HG03025 (cell line): ENCODE measurements around the gene DPY19L3.
"Not testable (repeated sequence)": the region's sequence is repeated elsewhere in the genome, so short reads cannot be mapped to it uniquely, and the experiment has no call there.

ENCODE experiments used
- ATAC-seq: cut with Tn5 transposase; IDR thresholded peaks from one replicate; pipeline ENCODE4 v1.9.1; 2021; ENCODE audit warnings: mild to moderate bottlenecking, moderate library complexity; ENCODE audit not compliant: unreplicated experiment, low FRiP score

The DPY19L3 gene

DNA sequence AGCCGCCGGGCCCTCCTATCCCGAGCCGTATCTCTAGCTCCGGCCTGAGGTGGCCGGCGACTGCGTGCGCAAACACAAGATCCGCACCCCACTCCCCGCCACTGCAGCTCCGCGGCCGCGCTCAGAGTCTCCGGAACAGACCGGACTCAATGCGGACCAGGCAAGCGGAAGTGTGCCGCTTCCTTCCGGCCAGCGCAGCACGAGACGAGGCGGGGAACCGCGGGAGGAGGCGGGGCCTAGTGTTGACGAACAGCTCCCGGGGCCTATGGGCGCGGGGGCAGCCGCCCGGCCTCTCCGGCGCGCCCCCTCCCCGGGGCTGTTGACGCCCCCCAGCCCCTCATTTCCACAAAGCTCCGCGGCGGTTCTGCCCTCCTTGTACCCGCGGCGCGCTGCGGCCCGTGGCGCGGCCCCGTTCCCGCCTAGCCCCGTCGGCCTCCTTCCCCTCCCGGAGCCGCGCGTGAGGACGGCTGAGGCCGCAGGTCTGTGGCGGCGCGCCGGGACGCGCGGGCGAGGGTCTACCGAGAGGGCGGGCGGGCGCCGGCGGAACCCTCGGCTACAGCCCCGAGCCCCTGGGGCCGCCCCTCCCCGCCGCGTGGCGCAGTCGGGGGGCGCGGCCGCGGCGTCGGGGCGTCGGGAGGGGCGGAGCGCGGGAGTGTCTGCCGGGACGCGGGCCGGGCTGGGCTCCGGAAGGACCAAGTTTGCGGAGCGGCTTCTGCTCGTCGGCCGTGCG lies at the start of gene DPY19L3:
TSS of gene DPY19L3 (plus strand) at position 340 of the 730 bp plus-strand sequence. CDS start 2,484 bp downstream, outside the sequence.
- ATAC-seq, result peak; percentile 90

DNA sequence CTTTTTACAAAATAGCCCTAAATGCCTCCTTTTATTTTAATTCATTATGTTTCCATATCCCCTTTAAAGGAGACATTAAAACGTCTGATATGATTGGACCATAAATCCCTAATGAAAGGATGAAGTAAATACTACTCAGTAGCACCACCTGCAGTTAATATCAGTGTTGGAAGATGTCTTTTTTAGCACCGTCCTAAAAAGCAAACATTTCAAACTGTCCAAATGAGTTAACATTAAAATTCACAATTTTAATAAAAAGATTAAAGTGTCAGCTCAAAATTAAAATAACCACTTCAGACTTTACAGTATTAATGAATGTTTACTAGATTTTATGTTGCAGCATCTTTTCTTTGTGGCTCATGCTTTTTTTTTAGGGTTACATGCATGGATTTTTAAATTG lies 47.9 kb upstream of the DPY19L3 start:
- no peak for ATAC-seq

GRCh38 chr19:32358321-32358720 lies 47.2 kb upstream of the DPY19L3 start:
- no peak for ATAC-seq

DNA sequence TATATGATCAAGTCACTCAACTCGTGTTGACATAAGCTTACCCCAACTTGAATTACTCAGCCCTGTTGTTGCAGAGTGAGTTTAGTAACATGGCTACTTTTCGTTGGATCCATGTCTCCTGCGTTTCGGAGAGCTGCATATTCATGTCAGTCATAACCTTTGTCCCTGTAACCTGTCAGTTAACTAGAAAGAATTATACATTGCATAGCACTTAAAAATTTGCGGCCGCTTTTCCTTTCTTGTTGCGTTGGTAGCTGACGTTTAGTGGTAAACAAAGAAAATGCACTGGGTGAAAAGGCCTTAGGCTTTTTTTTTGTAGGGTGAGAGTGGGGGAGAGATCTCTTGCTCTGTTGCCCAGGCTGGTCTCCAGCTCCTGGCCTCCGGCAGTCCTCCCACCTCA lies 46.0 kb upstream of the DPY19L3 start:
- ATAC-seq, result no peak

- no peak for ATAC-seq
Observed at GRCh38 chr19:32361574-32362317, 43.8 kb upstream of the DPY19L3 start.

GRCh38 chr19:32362318-32362691 lies 43.3 kb upstream of the DPY19L3 start:
- ATAC-seq, result no peak

DNA sequence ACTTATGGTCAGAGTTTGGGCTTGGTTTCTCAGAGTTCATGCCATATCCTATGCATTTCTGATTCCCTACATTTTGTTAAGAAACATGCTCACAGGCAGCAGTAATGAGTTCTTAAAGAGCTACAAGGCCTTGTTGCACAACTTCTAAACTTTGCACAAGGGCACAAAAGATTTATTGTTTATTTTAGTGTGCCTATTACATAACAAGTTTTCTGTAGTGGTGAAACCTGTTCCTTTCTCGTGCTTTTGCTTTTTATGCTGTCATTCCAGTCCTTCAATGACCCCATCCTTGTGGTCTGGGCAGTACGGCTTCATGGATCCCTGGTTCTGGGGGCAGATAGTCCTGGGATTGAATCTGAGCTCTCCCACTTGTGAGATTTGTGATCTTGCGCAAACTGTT lies 42.4 kb upstream of the DPY19L3 start:
- ATAC-seq, result no peak

- no peak for ATAC-seq
Observed at GRCh38 chr19:32363632-32364031, 41.9 kb upstream of the DPY19L3 start.

DNA sequence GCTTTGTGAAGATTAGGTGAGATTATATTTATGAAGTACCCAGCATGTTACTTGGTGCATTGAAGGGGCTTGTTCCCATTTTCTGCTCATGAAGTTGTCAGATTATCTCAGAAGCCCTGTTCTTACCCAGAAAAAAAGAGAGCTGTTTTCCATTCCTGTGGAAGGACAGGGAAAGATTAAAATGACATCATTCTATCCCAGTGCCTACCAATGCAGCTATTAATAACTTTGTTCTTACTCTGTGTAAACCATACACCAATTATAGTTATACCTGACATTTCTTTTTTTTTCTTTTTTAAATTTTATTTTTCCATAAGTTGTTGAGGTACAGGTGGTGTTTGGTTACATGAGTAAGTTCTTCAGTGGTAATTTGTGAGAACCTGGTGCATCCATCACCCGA lies 41.5 kb upstream of the DPY19L3 start:
- ATAC-seq, result no peak

GRCh38 chr19:32367063-32367462 lies 38.5 kb upstream of the DPY19L3 start:
- ATAC-seq, result no peak

GRCh38 chr19:32367948-32368536 lies 37.5 kb upstream of the DPY19L3 start:
- no peak for ATAC-seq

DNA sequence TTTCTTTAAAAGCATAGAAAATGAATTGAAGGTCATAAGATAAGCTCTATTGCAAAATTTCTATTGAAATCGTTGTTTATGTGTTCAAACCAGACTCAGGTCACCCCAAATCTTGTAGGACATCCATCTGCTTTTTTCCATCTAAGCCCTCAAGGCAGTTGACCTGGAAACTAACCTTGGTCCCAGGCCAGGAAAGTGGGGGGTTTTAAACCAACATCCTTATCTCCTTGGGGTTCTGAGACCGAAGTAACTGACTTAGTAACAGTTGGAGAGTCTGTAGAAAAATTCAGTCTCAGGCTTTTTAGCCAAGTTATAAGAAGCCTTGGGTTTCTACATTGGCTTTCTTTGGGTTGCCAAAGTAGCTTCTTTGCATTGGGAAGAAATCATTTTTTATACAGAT lies 36.8 kb upstream of the DPY19L3 start:
- no peak for ATAC-seq

- no peak for ATAC-seq
Observed at GRCh38 chr19:32372726-32373517, 32.6 kb upstream of the DPY19L3 start.

- ATAC-seq, result no peak
Observed at GRCh38 chr19:32373585-32374295, 31.8 kb upstream of the DPY19L3 start.

DNA sequence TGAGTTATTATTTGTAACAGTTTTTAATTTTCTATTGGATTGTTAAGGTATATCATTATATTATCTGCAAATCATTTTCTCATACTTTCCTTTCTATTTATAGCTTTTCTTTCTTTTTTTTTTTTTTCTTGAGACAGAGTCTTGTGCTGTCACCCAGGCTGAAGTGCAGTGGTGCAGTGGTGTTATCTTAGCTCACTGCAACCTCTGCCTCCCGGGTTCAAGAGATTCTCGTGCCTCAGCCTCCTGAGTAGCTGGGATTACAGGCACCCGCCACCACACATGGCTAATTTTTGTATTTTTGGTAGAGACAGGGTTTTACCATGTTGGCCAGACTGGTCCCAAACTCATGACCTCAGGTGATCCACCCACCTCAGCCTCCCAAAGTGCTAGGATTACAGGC lies 31.2 kb upstream of the DPY19L3 start:
- not testable (repeated sequence) for ATAC-seq

DNA sequence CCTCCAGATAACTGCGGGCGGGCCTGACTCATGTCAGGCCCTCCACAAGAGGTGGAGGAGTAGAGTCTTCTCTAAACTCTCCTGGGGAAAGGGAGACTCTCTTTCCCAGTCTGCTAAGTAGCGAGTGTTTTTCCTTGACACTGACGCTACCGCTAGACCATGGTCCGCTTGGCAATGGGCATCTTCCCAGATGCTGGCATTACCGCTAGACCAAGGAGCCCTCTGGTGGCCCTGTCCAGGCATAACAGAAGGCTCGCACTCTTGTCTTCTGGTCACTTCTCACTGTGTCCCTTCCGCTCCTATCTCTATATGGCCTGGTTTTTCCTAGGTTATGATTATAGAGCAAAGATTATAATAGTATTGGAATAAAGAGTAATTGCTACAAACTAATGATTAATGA lies 28.5 kb upstream of the DPY19L3 start:
- not testable (repeated sequence) for ATAC-seq

- no peak for ATAC-seq
Observed at GRCh38 chr19:32380269-32380668, 25.3 kb upstream of the DPY19L3 start.

- ATAC-seq, result no peak
Observed at GRCh38 chr19:32387701-32388392, 17.7 kb upstream of the DPY19L3 start.

DNA sequence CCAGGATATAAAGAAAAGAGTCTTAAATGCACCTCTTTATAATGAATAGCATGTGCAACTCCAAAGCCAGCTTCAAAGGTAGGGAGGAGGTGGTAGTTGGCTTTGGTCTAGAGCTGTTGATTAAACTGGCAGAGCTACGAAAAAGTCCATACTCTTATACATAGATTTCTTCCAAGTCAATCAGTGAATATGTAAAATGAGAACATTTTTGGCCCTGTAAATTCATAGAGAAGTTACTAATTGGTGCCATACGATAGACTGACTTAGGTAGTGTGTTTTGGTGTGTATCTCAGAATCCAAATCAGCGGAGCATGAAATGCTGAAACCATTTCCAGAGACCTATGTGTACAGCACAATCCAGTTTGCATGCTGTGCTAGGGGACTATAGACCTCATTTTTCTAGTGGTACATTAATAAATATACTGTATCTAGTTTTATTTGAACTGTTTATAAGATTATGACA lies 17.1 kb upstream of the DPY19L3 start:
- ATAC-seq, result no peak

DNA sequence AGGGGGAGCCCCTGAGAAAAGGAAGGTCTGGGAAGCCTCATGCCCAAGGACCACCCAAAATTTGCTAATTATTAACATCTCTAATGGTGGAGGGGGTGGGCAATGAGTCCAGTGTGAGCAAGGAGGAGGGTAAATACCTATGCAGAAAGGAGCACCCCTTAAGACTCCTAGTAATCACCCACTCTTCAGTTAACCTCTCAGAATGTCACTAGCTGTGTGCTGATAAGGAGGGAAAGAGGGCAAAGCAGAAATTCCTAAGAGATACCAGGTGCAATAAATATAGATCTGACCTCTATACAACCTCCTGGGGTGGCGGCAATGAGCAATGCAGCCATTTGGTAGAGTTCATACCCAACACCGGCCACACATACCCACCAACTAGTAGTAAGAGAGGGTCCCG lies 12.7 kb upstream of the DPY19L3 start:
- ATAC-seq, result no peak
